CD4-positive, CD25-positive, alpha-beta regulatory T cell (primary cell): ENCODE results near the gene KCNG4. TPM values are rescaled to one million over a fixed set of nuclear protein-coding genes. Genes with fewer than 3 reads are reported as not detected.
"Not testable (repeated sequence)": the region's sequence is repeated elsewhere in the genome, so short reads cannot be mapped to it uniquely, and the experiment has no call there.

Source experiments
- ATAC-seq, 2 donors: fragments of 150-1000 bp; cut with Tn5 transposase; one replicate each; pipeline ENCODE4 v1.10.0; 2021; ENCODE audit warnings: low read depth in 2 of 2, moderate number of reproducible peaks in 2 of 2, moderate library complexity in 1 of 2
- DNase-seq, 3 donors: peaks; one replicate each; pipeline versions ENCODE4 v3.0.0 to v3.0.0-alpha.2; 2012 to 2022; ENCODE audit warnings: mixed read lengths in 1 of 3
- H3K27ac ChIP-seq: one replicate; pipeline ENCODE4 v1.7.0; 2013; ENCODE audit warnings: mild to moderate bottlenecking, low read length; ENCODE audit not compliant: insufficient read depth, poor library complexity, severe bottlenecking
- H3K27me3 ChIP-seq: one replicate; pipeline ENCODE4 v1.7.0; 2013; ENCODE audit warnings: low read length; ENCODE audit not compliant: control insufficient read depth, insufficient read depth
- H3K36me3 ChIP-seq: one replicate; pipeline ENCODE4 v1.7.0; 2013; ENCODE audit warnings: mild to moderate bottlenecking, low read length, moderate library complexity; ENCODE audit not compliant: control insufficient read depth, insufficient read depth
- H3K4me1 ChIP-seq: 2 replicates; pipeline ENCODE4 v1.7.0; 2013; ENCODE audit warnings: mild to moderate bottlenecking, low read length; ENCODE audit not compliant: insufficient read depth, control insufficient read depth, poor library complexity, severe bottlenecking
- H3K4me3 ChIP-seq: one replicate; pipeline ENCODE4 v1.7.0; 2013; ENCODE audit warnings: low read depth, mild to moderate bottlenecking, low read length, moderate library complexity
- H3K9me3 ChIP-seq, 2 experiments: 1 replicate in 1 of 2; 2 replicates in 1 of 2; pipeline ENCODE4 v1.7.0; 2013; ENCODE audit warnings: low read length in 2 of 2, mild to moderate bottlenecking in 1 of 2, moderate library complexity in 1 of 2; ENCODE audit not compliant: control insufficient read depth in 2 of 2
- H3K27ac Mint-ChIP-seq, 3 donors: one replicate each; pipeline ENCODE4 v1.8.0; 2020 to 2022; ENCODE audit warnings: mild to moderate bottlenecking in 3 of 3, mixed read lengths in 3 of 3, moderate library complexity in 2 of 3
- H3K27me3 Mint-ChIP-seq: one replicate; pipeline ENCODE4 v1.8.0; 2022; ENCODE audit warnings: mild to moderate bottlenecking, mixed read lengths
- H3K36me3 Mint-ChIP-seq: one replicate; pipeline ENCODE4 v1.8.0; 2020; ENCODE audit warnings: mixed read lengths
- H3K4me1 Mint-ChIP-seq, 4 donors: one replicate each; pipeline ENCODE4 v1.8.0; 2020 to 2022; ENCODE audit warnings: mixed read lengths in 4 of 4, mild to moderate bottlenecking in 1 of 4
- H3K4me3 Mint-ChIP-seq, 4 donors: one replicate each; pipeline ENCODE4 v1.8.0; 2020 to 2022; ENCODE audit warnings: mild to moderate bottlenecking in 4 of 4, mixed read lengths in 4 of 4, moderate library complexity in 3 of 4
- H3K9me3 Mint-ChIP-seq, 7 donors: one replicate each; pipeline ENCODE4 v1.8.0; 2020 to 2022; ENCODE audit warnings: mixed read lengths in 7 of 7, mild to moderate bottlenecking in 3 of 7, moderate library complexity in 2 of 7
- polyA plus RNA-seq, 4 donors: library from polyadenylated mRNA; unstranded; fragments of 300-500 nt; fragmentation: Illumina TruSeq; gene quantifications; one replicate each; pipeline ENCODE4 v1.2.3, GENCODE V29; 2021
- total RNA-seq: library from RNA; stranded (reverse); gene quantifications from one replicate; pipeline ENCODE4 v1.2.3, GENCODE V29; 2022

KCNG4 gene
- total and polyA plus RNA-seq, 5 donors from 2014 or later, result not detected

DNA sequence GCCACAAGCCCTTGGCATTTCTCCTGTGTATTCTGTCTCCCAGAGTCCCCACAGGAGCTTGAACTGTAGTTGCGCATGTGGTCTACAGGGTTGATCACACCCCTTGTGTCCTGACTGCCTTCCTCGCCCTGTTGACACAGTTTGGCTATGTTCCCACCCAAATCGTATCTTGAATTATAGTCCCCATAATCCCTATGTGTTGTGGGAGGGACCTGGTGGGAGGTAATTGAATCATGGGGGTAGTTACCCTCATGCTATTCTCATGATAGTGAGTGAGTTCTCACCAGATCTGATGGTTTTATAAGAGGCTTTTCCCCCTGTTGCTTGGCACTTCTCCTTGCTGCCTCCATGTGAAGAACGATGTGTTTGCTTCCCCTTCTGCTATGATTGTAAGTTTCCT is 27.7 kb downstream of the KCNG4 start:
- Histone ChIP-seq H3K4me1 (no peaks in the 10 kb centered on the region), H3K36me3 (no peaks in the 10 kb centered on the region), H3K27ac (no peak overlapping the region), H3K9me3 (no peaks in the 10 kb centered on the region), H3K27me3 (peaks cover 2% of the 10 kb centered on the region), H3K4me3 (no peak overlapping the region)
- Mint-ChIP-seq H3K27me3 (no peaks in the 10 kb centered on the region), H3K4me3 (no peak overlapping the region), H3K4me1 (no peaks in the 10 kb centered on the region), H3K27ac (no peak overlapping the region), H3K9me3 (no peaks in the 10 kb centered on the region), H3K36me3 (no peaks in the 10 kb centered on the region)
- DNase-seq (no peak), ATAC-seq (no peak)

DNA sequence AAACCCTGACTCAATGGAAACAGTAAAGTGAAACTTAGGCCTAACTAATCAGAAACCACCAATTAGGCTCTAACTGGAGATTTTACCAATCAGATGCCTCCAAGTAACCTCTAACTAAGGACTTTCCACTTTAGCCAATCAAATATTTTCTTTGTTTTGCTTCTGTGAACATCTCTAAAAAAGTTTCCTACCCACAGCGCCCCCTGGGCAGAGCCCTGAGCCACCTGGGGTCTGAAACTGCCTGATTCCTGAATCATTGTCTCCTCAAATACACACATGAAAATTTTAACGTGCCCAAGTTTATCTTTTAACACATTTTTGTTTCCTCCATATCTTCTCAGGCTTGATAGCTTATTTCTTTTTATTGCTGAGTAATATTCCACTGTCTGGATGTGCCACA is 29.8 kb downstream of the KCNG4 start:
- H3K36me3 Mint-ChIP-seq, result no peaks in the 10 kb centered on the region
- no peaks in the 10 kb centered on the region for H3K9me3 ChIP-seq
- H3K27me3 ChIP-seq, result no peaks in the 10 kb centered on the region
- ATAC-seq, result no peak
- no peaks in the 10 kb centered on the region for H3K36me3 ChIP-seq
- no peaks in the 10 kb centered on the region for H3K9me3 Mint-ChIP-seq
- H3K4me1 Mint-ChIP-seq, result no peaks in the 10 kb centered on the region
- H3K27ac ChIP-seq, result no peak overlapping the region
- H3K27me3 Mint-ChIP-seq, result no peaks in the 10 kb centered on the region
- no peak overlapping the region for H3K4me3 ChIP-seq
- DNase-seq, result no peak
- H3K4me3 Mint-ChIP-seq, result no peak overlapping the region
- H3K27ac Mint-ChIP-seq, result no peak overlapping the region
- no peaks in the 10 kb centered on the region for H3K4me1 ChIP-seq

DNA sequence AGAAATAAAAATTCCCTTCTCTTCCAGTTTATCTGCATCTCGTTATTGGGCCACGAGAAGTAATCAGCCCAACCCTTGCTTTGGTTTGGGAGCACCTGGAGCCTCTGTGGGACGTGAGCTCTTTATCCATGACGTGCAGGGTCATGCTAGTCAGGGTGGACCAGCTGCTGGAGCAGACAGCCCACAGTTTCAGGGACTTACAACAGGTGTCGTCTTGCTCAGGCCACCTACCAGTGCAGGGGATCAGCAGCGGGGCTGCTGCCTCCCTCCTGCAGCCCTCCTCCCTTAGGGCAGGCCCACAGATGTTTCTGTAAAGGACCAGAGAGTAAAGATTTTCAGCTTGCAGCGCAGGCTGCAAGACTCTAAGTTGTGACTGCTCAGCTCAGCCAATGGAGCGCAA is 31.9 kb downstream of the KCNG4 start:
- no peaks in the 10 kb centered on the region for H3K27me3 ChIP-seq

DNA sequence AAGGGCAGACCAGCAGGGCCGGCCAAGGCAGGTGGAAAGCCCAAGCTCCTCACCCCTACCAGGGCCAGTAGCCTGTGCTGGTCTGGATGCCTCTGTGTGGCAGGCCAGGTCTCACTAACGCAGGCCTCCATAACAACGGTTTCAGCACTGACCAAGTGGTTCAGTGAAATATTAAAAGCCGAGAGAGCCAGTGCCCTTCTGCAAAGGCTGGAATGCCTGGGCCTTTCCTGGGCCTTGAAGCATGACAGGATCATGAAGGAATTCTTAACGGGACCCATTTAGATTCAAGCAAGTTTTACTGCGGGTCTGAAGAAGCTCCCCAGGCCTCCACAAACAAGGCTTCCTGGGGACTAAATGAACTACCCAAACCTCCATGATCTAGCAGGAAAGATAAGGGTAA is 32.6 kb downstream of the KCNG4 start:
- Mint-ChIP-seq H3K4me1 (no peaks in the 10 kb centered on the region), H3K36me3 (no peaks in the 10 kb centered on the region), H3K4me3 (no peak overlapping the region), H3K27me3 (no peaks in the 10 kb centered on the region), H3K9me3 (no peaks in the 10 kb centered on the region), H3K27ac (no peak overlapping the region)
- Histone ChIP-seq H3K4me3 (no peak overlapping the region), H3K9me3 (no peaks in the 10 kb centered on the region), H3K36me3 (no peaks in the 10 kb centered on the region), H3K27me3 (no peaks in the 10 kb centered on the region), H3K27ac (no peak overlapping the region), H3K4me1 (no peaks in the 10 kb centered on the region)
- DNase-seq (no peak), ATAC-seq (no peak)

More for the DNA sequence above, 31.9 kb downstream of the KCNG4 start:
- ATAC-seq, result no peak
- no peaks in the 10 kb centered on the region for H3K4me1 ChIP-seq
- no peaks in the 10 kb centered on the region for H3K9me3 ChIP-seq
- Mint-ChIP-seq H3K9me3 (no peaks in the 10 kb centered on the region), H3K27me3 (no peaks in the 10 kb centered on the region), H3K36me3 (no peaks in the 10 kb centered on the region), H3K27ac (no peak overlapping the region), H3K4me3 (no peak overlapping the region), H3K4me1 (no peaks in the 10 kb centered on the region)
- no peak overlapping the region for H3K4me3 ChIP-seq
- no peak overlapping the region for H3K27ac ChIP-seq
- no peak for DNase-seq
- H3K36me3 ChIP-seq, result no peaks in the 10 kb centered on the region

DNA sequence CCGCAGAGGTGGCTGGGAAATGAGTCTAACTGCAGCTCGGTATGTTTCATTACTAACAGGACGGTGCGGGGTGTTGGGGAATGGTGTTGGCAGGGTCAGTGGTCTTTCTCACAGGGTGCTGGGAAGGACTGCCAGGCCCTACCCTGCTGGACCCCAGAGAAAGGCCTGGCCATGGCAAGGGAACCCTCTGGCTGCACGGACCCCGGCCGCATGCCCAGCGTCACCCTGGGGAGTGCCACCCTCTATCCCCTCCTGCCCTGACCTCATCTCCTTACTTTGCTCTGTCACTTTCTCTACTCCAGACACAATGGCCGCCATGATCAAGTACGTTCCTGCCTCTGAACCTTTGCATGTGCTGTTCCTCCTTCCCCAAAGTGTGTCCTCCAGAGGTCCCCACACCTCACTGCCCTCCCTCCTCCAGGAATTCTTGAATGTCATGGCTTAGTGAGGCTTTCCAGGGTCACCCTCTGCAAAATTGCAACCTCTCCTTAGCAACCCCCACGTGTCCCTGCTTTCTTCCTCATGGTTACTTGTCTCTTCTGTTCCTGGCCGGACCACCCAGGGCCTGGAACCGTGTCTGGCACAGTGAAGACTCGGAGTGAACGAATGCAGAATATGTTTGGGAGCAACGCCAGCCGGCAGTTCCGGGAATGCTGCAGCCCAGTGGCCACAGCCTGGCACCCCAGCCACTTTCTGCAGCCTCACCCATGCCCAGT is 33.7 kb downstream of the KCNG4 start:
- ATAC-seq (no peak), DNase-seq (no peak)
- Mint-ChIP-seq H3K27ac (peak overlapping the region in 1 of 3 donors; percentile 44), H3K36me3 (no peaks in the 10 kb centered on the region), H3K9me3 (no peaks in the 10 kb centered on the region), H3K4me3 (no peak overlapping the region), H3K4me1 (no peaks in the 10 kb centered on the region), H3K27me3 (no peaks in the 10 kb centered on the region)
- Histone ChIP-seq H3K27me3 (no peaks in the 10 kb centered on the region), H3K9me3 (no peaks in the 10 kb centered on the region), H3K4me3 (no peak overlapping the region), H3K36me3 (no peaks in the 10 kb centered on the region), H3K27ac (no peak overlapping the region), H3K4me1 (no peaks in the 10 kb centered on the region)

DNA sequence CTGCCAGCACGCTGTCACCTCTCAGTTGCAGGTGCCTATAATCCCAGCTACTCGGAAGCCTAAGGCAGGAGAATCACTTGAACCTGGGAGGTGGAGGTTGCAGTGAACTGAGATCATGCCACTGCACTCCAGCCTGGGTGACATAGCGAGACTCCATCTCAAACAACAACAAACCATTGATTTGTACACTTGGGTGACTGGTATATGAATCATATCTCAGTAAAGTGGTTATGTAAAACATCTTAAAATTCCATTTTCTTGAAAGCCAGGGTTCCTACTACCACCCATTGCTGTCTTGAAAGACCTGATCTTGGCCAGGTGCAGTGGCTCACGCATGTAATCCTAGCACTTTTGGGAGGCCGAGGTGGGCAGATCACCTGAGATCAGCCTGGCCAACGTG is 34.7 kb downstream of the KCNG4 start:
- not testable (repeated sequence) for H3K27ac Mint-ChIP-seq, H3K36me3 Mint-ChIP-seq, H3K4me3 ChIP-seq, H3K4me1 Mint-ChIP-seq, H3K27me3 Mint-ChIP-seq, DNase-seq, H3K9me3 ChIP-seq, H3K36me3 ChIP-seq, H3K9me3 Mint-ChIP-seq, H3K4me3 Mint-ChIP-seq, H3K27ac ChIP-seq, H3K4me1 ChIP-seq, H3K27me3 ChIP-seq, ATAC-seq

DNA sequence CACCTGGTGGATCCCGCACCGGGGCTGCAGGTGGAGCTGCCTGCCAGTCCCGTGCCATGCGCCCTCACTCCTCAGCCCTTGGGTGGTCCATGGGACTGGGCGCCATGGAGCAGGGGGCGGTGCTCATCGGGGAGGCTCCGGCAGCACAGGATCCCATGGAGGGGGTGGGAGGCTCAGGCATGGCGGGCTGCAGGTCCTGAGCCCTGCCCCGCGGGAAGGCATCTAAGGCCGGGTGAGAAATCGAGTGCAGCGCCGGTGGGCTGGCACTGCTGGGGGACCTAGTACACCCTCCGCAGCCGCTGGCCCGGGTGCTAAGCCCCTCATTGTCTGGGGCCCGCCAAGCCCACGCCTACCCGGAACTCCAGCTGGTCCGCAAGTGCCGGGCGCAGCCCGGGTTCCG is 35.3 kb downstream of the KCNG4 start:
- H3K27me3 ChIP-seq, H3K4me1 Mint-ChIP-seq, H3K4me1 ChIP-seq, H3K4me3 Mint-ChIP-seq, H3K27ac ChIP-seq, H3K36me3 Mint-ChIP-seq, H3K4me3 ChIP-seq, H3K9me3 Mint-ChIP-seq, H3K36me3 ChIP-seq, H3K27me3 Mint-ChIP-seq, DNase-seq, ATAC-seq, H3K9me3 ChIP-seq, H3K27ac Mint-ChIP-seq: not testable (repeated sequence)

DNA sequence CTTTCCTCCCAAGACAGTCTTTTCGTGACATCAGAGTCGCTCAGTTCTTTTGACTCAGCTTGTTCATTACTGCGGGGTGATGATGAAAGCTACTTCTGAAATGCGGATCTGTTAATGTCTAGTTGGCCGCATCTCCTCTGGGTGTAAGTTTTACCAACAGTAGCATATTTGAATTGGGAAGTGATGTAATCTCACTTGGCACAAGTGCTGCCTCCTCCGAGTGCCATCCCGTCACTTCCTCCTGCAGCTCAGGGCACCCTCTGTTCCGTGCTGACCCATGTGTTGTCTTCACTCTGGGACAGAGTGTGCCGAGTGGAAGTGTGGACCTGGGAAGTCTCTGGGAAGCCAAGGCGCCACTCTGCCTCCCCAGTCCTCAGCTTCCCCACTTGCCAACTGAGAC is 40.0 kb downstream of the KCNG4 start:
- H3K36me3 ChIP-seq, result no peaks in the 10 kb centered on the region
- H3K27me3 Mint-ChIP-seq, result no peaks in the 10 kb centered on the region
- no peak overlapping the region for H3K27ac Mint-ChIP-seq
- H3K9me3 ChIP-seq, result no peaks in the 10 kb centered on the region
- H3K36me3 Mint-ChIP-seq, result no peaks in the 10 kb centered on the region
- H3K4me1 ChIP-seq, result no peaks in the 10 kb centered on the region
- no peak for DNase-seq
- H3K27me3 ChIP-seq, result no peaks in the 10 kb centered on the region
- H3K27ac ChIP-seq, result no peak overlapping the region
- no peaks in the 10 kb centered on the region for H3K4me1 Mint-ChIP-seq
- ATAC-seq, result no peak
- no peaks in the 10 kb centered on the region for H3K9me3 Mint-ChIP-seq
- H3K4me3 Mint-ChIP-seq, result no peak overlapping the region
- no peak overlapping the region for H3K4me3 ChIP-seq
